HepG2 (cell line): ENCODE measurements around the gene RGS19. TPM values are rescaled to one million over a fixed set of nuclear protein-coding genes. Genes with fewer than 3 reads are reported as not detected.

ENCODE experiments used
- ATAD3A ChIP-seq: sonication (generic); formaldehyde crosslinking; IDR thresholded peaks from 2 replicates; pipeline ENCODE4 v1.4.0; 2020; ENCODE audit warnings: missing genetic modification reagents
- ATF1 ChIP-seq: IDR thresholded peaks from 2 replicates; pipeline ENCODE4 v1.6.1; 2016; ENCODE audit warnings: mild to moderate bottlenecking, control low read depth
- ATM ChIP-seq: fragments of 450-650 bp; IDR thresholded peaks from 2 replicates; pipeline ENCODE4 v1.7.1; 2017; ENCODE audit warnings: mild to moderate bottlenecking, borderline replicate concordance
- CHD2 ChIP-seq: IDR thresholded peaks from 2 replicates; pipeline ENCODE4 v1.6.1; 2011; ENCODE audit warnings: low read depth, low read length, improper control_type of control experiment
- ETV5 ChIP-seq: IDR thresholded peaks from 2 replicates; pipeline ENCODE4 v1.6.1; 2018; ENCODE audit warnings: missing biosample characterization, missing genetic modification reagents, inconsistent platforms, borderline replicate concordance
- MIXL1 ChIP-seq: IDR thresholded peaks from 2 replicates; pipeline ENCODE4 v1.6.1; 2016
- NFE2L1 ChIP-seq: sonication (generic); formaldehyde crosslinking; IDR thresholded peaks from 2 replicates; pipeline ENCODE4 v1.4.0; 2020; ENCODE audit warnings: missing genetic modification reagents, mild to moderate bottlenecking, borderline replicate concordance
- NR3C1 ChIP-seq: sonication (generic); formaldehyde crosslinking; IDR thresholded peaks from 2 replicates; pipeline ENCODE4 v1.4.0; 2020; ENCODE audit warnings: missing genetic modification reagents
- PCBP1 ChIP-seq: fragments of 200-400 bp; formaldehyde crosslinking; IDR thresholded peaks from 2 replicates; pipeline ENCODE4 v1.6.1; 2017; ENCODE audit warnings: mild to moderate bottlenecking, low read depth, low read length, borderline replicate concordance
- PHF20 ChIP-seq: sonication (generic); formaldehyde crosslinking; IDR thresholded peaks from 2 replicates; pipeline ENCODE4 v1.5.0; 2020; ENCODE audit warnings: mild to moderate bottlenecking, missing genetic modification reagents
- POLR2AphosphoS2 ChIP-seq: IDR thresholded peaks from 2 replicates; pipeline ENCODE4 v1.6.1; 2011; ENCODE audit warnings: low read depth, low read length, improper control_type of control experiment
- REXO4 ChIP-seq: sonication (generic); formaldehyde crosslinking; IDR thresholded peaks from 2 replicates; pipeline ENCODE4 v1.8.0; 2022; ENCODE audit warnings: missing genetic modification reagents, mild to moderate bottlenecking, borderline replicate concordance
- STAT5B ChIP-seq: sonication (generic); formaldehyde crosslinking; IDR thresholded peaks from 2 replicates; pipeline ENCODE4 v1.4.0; 2020; ENCODE audit warnings: missing genetic modification reagents
- TCF7L2 ChIP-seq: IDR thresholded peaks from 2 replicates; pipeline ENCODE4 v1.6.1; 2011; ENCODE audit warnings: mild to moderate bottlenecking, low read depth, low read length, moderate library complexity
- THAP11 ChIP-seq: IDR thresholded peaks from 2 replicates; pipeline ENCODE4 v1.6.1; 2016; ENCODE audit warnings: missing biosample characterization, missing genetic modification reagents
- THRA ChIP-seq: sonication (generic); formaldehyde crosslinking; IDR thresholded peaks from 2 replicates; pipeline ENCODE4 v1.4.0; 2020; ENCODE audit warnings: missing genetic modification reagents, borderline replicate concordance
- WIZ ChIP-seq: sonication (generic); formaldehyde crosslinking; IDR thresholded peaks from 2 replicates; pipeline ENCODE4 v1.5.1; 2020; ENCODE audit warnings: mild to moderate bottlenecking, missing genetic modification reagents
- ZFY ChIP-seq: sonication (generic); formaldehyde crosslinking; IDR thresholded peaks from 2 replicates; pipeline ENCODE4 v1.4.0; 2020; ENCODE audit warnings: missing genetic modification reagents
- ZNF224 ChIP-seq: sonication (generic); formaldehyde crosslinking; IDR thresholded peaks from 2 replicates; pipeline ENCODE4 v1.5.0; 2020; ENCODE audit warnings: mild to moderate bottlenecking, missing genetic modification reagents
- ZNF335 ChIP-seq: sonication (generic); formaldehyde crosslinking; IDR thresholded peaks from 2 replicates; pipeline ENCODE4 v1.4.0; 2020; ENCODE audit warnings: missing genetic modification reagents
- ZNF558 ChIP-seq: sonication (generic); formaldehyde crosslinking; IDR thresholded peaks from 2 replicates; pipeline ENCODE4 v1.9.0; 2022; ENCODE audit warnings: mild to moderate bottlenecking, missing genetic modification reagents, borderline replicate concordance
- ZNF569 ChIP-seq: sonication (generic); formaldehyde crosslinking; IDR thresholded peaks from 2 replicates; pipeline ENCODE4 v1.5.0; 2020; ENCODE audit warnings: mild to moderate bottlenecking, missing genetic modification reagents, moderate library complexity, borderline replicate concordance
- ZNF652 ChIP-seq: IDR thresholded peaks from 2 replicates; pipeline ENCODE4 v1.6.1; 2016; ENCODE audit warnings: low read depth, borderline replicate concordance
- ZNF850 ChIP-seq: sonication (generic); formaldehyde crosslinking; conservative IDR thresholded peaks from 2 replicates; pipeline ENCODE4 v1.9.0; 2021; ENCODE audit warnings: mild to moderate bottlenecking, missing genetic modification reagents
- polyA plus RNA-seq, 8 experiments: library from polyadenylated mRNA; depleted of rRNA in 3 of 8; stranded (reverse) in 7 of 8; unstranded in 1 of 8; fragments of >200 nt; fragmentation: Illumina TruSeq in 4 of 8; extraction: Trizol in 4 of 8; gene quantifications; 2 replicates each; pipeline versions ENCODE4 v1.2.1 to v1.2.3, GENCODE V29; 2011 to 2016; ENCODE audit warnings: low read depth in 4 of 8, missing spikeins in 1 of 8, mixed read lengths in 1 of 8; ENCODE audit not compliant: insufficient read depth in 1 of 8
- total RNA-seq, 5 experiments: library from RNA; depleted of rRNA; stranded (reverse); fragments of >200 nt; fragmentation: Illumina TruSeq; extraction: Trizol; gene quantifications; 2 replicates each; pipeline ENCODE4 v1.2.3, GENCODE V29; 2016; ENCODE audit warnings: low read depth in 1 of 5
- TF ChIP-seq, protein P1 (sequence below): sonication (generic); formaldehyde crosslinking; IDR thresholded peaks from 2 replicates; pipeline ENCODE4 v1.4.0; 2020; ENCODE audit warnings: missing genetic modification reagents, low read depth, mild to moderate bottlenecking, borderline replicate concordance
- TF ChIP-seq, protein P2 (sequence below): sonication (generic); formaldehyde crosslinking; IDR thresholded peaks from 2 replicates; pipeline ENCODE4 v1.5.0; 2020; ENCODE audit warnings: missing genetic modification reagents
- TF ChIP-seq, protein P3 (sequence below): IDR thresholded peaks from 2 replicates; pipeline ENCODE4 v1.6.1; 2018; ENCODE audit warnings: missing genetic modification reagents
- TF ChIP-seq, protein P4 (sequence below): sonication (generic); formaldehyde crosslinking; IDR thresholded peaks from 2 replicates; pipeline ENCODE4 v1.4.0; 2020; ENCODE audit warnings: missing genetic modification reagents

The RGS19 gene
- total and polyA plus RNA-seq, 2 of the 13 experiments (the other 11 are each of a cell fraction or from before 2014, with no cell fraction given), result 10.7 to 11.9 TPM

- TF ChIP-seq, protein P1, sequence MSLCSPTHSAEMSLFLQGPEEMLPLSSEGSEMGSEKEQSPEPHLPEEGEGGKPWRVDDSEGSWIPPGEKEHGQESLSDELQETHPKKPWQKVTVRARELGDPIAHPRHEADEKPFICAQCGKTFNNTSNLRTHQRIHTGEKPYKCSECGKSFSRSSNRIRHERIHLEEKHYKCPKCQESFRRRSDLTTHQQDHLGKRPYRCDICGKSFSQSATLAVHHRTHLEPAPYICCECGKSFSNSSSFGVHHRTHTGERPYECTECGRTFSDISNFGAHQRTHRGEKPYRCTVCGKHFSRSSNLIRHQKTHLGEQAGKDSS (CRISPR knock-in tag), result no peak
- TF ChIP-seq ZNF850 (no peak), NFE2L1 (CRISPR knock-in tag) (0 out of 2 replicates have a peak, but pooled peaks have one; percentile 14), MIXL1 (0 out of 2 replicates have a peak, but pooled peaks have one; percentile 17), ZNF569 (CRISPR knock-in tag) (no peak), THAP11 (no peak; the same call in 1 of the 2 replicates), ATAD3A (CRISPR knock-in tag) (peak; percentile 37), ZNF335 (peak; percentile 83; the same call in 1 of the 2 replicates), ATF1 (no peak), ZNF224 (CRISPR knock-in tag) (peak; percentile 93), STAT5B (no peak; the same call in 1 of the 2 replicates), ATM (no peak), ZNF558 (CRISPR knock-in tag) (peak; percentile 95; the same call in 1 of the 2 replicates), PCBP1 (peak; percentile 97), THRA (peak; percentile 71; the same call in 1 of the 2 replicates), CHD2 (no peak), ETV5 (CRISPR knock-in tag) (peak; percentile 52), WIZ (CRISPR knock-in tag) (0 out of 2 replicates have a peak, but pooled peaks have one; percentile 77), ZNF652 (CRISPR knock-in tag) (peak; percentile 48; the same call in 1 of the 2 replicates), TCF7L2 (peak; percentile 89), PHF20 (CRISPR knock-in tag) (peak; percentile 48; the same call in 1 of the 2 replicates), NR3C1 (CRISPR knock-in tag) (no peak), POLR2AphosphoS2 (peak; percentile 78; the same call in 1 of the 2 replicates), REXO4 (CRISPR knock-in tag) (no peak), ZFY (CRISPR knock-in tag) (peak; percentile 87)
- TF ChIP-seq, protein P2, sequence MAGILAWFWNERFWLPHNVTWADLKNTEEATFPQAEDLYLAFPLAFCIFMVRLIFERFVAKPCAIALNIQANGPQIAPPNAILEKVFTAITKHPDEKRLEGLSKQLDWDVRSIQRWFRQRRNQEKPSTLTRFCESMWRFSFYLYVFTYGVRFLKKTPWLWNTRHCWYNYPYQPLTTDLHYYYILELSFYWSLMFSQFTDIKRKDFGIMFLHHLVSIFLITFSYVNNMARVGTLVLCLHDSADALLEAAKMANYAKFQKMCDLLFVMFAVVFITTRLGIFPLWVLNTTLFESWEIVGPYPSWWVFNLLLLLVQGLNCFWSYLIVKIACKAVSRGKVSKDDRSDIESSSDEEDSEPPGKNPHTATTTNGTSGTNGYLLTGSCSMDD, result no peak
- TF ChIP-seq, protein P3, sequence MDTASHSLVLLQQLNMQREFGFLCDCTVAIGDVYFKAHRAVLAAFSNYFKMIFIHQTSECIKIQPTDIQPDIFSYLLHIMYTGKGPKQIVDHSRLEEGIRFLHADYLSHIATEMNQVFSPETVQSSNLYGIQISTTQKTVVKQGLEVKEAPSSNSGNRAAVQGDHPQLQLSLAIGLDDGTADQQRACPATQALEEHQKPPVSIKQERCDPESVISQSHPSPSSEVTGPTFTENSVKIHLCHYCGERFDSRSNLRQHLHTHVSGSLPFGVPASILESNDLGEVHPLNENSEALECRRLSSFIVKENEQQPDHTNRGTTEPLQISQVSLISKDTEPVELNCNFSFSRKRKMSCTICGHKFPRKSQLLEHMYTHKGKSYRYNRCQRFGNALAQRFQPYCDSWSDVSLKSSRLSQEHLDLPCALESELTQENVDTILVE (CRISPR knock-in tag), result peak; percentile 71; the same call in 1 of the 2 replicates
- TF ChIP-seq, protein P4, sequence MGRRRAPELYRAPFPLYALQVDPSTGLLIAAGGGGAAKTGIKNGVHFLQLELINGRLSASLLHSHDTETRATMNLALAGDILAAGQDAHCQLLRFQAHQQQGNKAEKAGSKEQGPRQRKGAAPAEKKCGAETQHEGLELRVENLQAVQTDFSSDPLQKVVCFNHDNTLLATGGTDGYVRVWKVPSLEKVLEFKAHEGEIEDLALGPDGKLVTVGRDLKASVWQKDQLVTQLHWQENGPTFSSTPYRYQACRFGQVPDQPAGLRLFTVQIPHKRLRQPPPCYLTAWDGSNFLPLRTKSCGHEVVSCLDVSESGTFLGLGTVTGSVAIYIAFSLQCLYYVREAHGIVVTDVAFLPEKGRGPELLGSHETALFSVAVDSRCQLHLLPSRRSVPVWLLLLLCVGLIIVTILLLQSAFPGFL, result no peak
Measured at GRCh38 chr20:64035933-64036345, 43.4 kb downstream of the RGS19 start, which contains the start of gene C20orf204 (continued).
